Neutrophil (primary cell): ENCODE results near the gene SEMA3D.

Experiments used
- H3K27ac ChIP-seq: fragments of 200-600 bp; sonication (generic); 2 replicates; pipeline ENCODE4 v1.5.1; 2016; ENCODE audit warnings: mild to moderate bottlenecking, moderate library complexity
- H3K27me3 ChIP-seq: fragments of 200-600 bp; sonication (generic); 2 replicates; pipeline ENCODE4 v1.6.0; 2016; ENCODE audit warnings: mild to moderate bottlenecking
- H3K36me3 ChIP-seq: fragments of 200-600 bp; sonication (generic); 2 replicates; pipeline ENCODE4 v1.5.1; 2017
- H3K4me1 ChIP-seq, 2 experiments: fragments of 200-600 bp in 1 of 2; sonication (generic) in 1 of 2; 1 replicate in 1 of 2; 2 replicates in 1 of 2; pipeline versions ENCODE4 v1.5.1 to v1.6.1; 2013 to 2016; ENCODE audit warnings: low read depth in 1 of 2, low read length in 1 of 2, mild to moderate bottlenecking in 1 of 2, moderate library complexity in 1 of 2; ENCODE audit not compliant: control insufficient read depth in 1 of 2, insufficient read depth in 1 of 2
- H3K4me3 ChIP-seq, 2 experiments: fragments of 200-600 bp in 1 of 2; sonication (generic) in 1 of 2; 1 replicate in 1 of 2; 2 replicates in 1 of 2; pipeline ENCODE4 v1.5.1; 2013 to 2016; ENCODE audit warnings: low read depth in 1 of 2, low read length in 1 of 2, mild to moderate bottlenecking in 1 of 2, moderate library complexity in 1 of 2
- H3K9me3 ChIP-seq: fragments of 200-600 bp; sonication (generic); 2 replicates; pipeline ENCODE4 v1.5.1; 2016
- TF ChIP-seq, protein P1 (sequence below): fragments of 200-600 bp; sonication (generic); IDR thresholded peaks from 2 replicates; pipeline ENCODE4 v1.5.1; 2016; ENCODE audit warnings: antibody characterized with exemption

SEMA3D gene

GRCh38 chr7:85006754-85007153 is 180.1 kb downstream of the SEMA3D start:
- no peaks in the 10 kb centered on the region for H3K4me1 ChIP-seq
- no peaks in the 10 kb centered on the region for H3K9me3 ChIP-seq
- no peaks in the 10 kb centered on the region for H3K27me3 ChIP-seq
- TF ChIP-seq, protein P1, sequence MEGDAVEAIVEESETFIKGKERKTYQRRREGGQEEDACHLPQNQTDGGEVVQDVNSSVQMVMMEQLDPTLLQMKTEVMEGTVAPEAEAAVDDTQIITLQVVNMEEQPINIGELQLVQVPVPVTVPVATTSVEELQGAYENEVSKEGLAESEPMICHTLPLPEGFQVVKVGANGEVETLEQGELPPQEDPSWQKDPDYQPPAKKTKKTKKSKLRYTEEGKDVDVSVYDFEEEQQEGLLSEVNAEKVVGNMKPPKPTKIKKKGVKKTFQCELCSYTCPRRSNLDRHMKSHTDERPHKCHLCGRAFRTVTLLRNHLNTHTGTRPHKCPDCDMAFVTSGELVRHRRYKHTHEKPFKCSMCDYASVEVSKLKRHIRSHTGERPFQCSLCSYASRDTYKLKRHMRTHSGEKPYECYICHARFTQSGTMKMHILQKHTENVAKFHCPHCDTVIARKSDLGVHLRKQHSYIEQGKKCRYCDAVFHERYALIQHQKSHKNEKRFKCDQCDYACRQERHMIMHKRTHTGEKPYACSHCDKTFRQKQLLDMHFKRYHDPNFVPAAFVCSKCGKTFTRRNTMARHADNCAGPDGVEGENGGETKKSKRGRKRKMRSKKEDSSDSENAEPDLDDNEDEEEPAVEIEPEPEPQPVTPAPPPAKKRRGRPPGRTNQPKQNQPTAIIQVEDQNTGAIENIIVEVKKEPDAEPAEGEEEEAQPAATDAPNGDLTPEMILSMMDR = no peak
- H3K27ac ChIP-seq = no peak overlapping the region
- no peak overlapping the region for H3K4me3 ChIP-seq
- no peaks in the 10 kb centered on the region for H3K36me3 ChIP-seq

DNA sequence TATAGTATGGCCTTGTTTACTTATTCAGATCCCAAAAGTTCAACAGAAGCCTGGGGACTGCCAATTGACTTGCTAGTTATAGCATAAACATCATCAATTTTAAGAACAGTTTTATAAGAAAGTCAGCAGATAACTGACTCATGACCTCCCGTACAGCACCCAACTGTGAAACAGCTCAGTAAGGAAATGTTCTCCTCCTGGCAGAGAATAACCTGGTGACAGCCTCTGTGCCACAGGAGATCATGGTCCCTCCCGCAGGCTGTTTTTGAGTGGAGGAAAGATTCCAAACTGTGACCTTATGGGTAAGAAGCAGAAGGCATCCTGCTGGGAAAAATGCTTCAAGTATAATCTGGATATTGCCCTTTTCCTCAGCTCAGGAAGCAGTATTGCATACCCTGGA is 182.5 kb downstream of the SEMA3D start:
- TF ChIP-seq, protein P1 = no peak
- no peaks in the 10 kb centered on the region for H3K36me3 ChIP-seq
- H3K4me1 ChIP-seq = no peaks in the 10 kb centered on the region
- no peak overlapping the region for H3K27ac ChIP-seq
- H3K4me3 ChIP-seq = no peak overlapping the region
- H3K27me3 ChIP-seq = no peaks in the 10 kb centered on the region
- no peaks in the 10 kb centered on the region for H3K9me3 ChIP-seq

GRCh38 chr7:85001495-85002345 is 185.1 kb downstream of the SEMA3D start:
- Histone ChIP-seq H3K27me3 (no peaks in the 10 kb centered on the region), H3K9me3 (no peaks in the 10 kb centered on the region), H3K4me1 (no peaks in the 10 kb centered on the region), H3K27ac (no peak overlapping the region), H3K4me3 (no peak overlapping the region), H3K36me3 (no peaks in the 10 kb centered on the region)
- TF ChIP-seq, protein P1 = no peak

GRCh38 chr7:85000735-85001350 is 186.0 kb downstream of the SEMA3D start:
- Histone ChIP-seq H3K4me1 (no peaks in the 10 kb centered on the region), H3K4me3 (no peak overlapping the region), H3K9me3 (no peaks in the 10 kb centered on the region), H3K27me3 (no peaks in the 10 kb centered on the region), H3K27ac (no peak overlapping the region), H3K36me3 (no peaks in the 10 kb centered on the region)
- TF ChIP-seq, protein P1 = no peak

DNA sequence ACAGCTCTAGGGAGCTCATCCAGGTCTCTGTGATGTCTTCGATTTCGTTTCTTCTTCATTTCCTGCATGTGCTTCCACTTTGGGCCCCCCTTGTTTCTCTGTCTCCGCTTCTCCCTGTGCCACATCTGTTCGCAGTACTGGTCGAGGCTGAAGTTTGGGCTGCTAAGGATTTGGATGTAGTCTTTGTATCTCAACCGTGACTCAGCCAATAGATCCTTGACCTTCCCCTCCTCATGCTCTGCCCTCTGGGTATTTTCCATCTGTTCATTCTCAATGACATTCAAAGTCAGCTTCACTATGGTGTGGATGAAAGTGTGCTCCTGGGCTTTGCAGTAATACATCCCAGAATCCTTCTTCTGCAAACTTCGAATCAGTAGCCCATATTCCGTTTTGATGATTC is 187.4 kb downstream of the SEMA3D start:
- Histone ChIP-seq H3K36me3 (no peaks in the 10 kb centered on the region), H3K4me1 (no peaks in the 10 kb centered on the region), H3K27ac (no peak overlapping the region), H3K9me3 (no peaks in the 10 kb centered on the region), H3K4me3 (no peak overlapping the region), H3K27me3 (no peaks in the 10 kb centered on the region)
- TF ChIP-seq, protein P1 = no peak
